Stimulated activated CD8-positive, alpha-beta memory T cell treated with anti-CD3 and anti-CD28 coated beads, Interleukin-12 subunit alpha, Interleukin-12 subunit beta, amount 100 ng/mL, for 24 hours (primary cell): ENCODE data around the gene BMP7.
"Not testable (repeated sequence)": the region's sequence is repeated elsewhere in the genome, so short reads cannot be mapped to it uniquely, and the experiment has no call there.

Experiments
- DNase-seq: peaks from one replicate; pipeline ENCODE4 v3.0.0-alpha.2; 2020; ENCODE audit errors: extremely low read depth

The BMP7 gene

DNA sequence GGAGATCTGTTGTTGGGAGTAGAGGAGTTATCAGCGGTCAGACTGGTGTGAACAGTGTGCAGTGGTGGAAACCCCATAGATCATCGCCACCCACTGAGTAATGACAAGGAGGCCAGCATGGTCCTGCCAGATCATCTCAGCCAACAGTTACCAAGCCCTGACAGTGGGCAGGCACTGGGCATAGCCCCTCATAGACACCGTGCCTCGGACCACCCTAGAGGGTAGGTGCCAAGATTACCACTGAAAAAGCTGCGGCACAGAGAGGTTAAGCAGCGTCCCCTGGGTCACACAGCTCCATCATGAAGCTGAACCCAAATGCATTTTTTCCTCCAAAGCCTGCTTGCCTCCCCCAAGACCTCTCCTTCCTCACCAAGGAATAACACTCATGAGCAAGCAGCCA, 21.5 kb upstream of the BMP7 start:
- no peak for DNase-seq

DNA sequence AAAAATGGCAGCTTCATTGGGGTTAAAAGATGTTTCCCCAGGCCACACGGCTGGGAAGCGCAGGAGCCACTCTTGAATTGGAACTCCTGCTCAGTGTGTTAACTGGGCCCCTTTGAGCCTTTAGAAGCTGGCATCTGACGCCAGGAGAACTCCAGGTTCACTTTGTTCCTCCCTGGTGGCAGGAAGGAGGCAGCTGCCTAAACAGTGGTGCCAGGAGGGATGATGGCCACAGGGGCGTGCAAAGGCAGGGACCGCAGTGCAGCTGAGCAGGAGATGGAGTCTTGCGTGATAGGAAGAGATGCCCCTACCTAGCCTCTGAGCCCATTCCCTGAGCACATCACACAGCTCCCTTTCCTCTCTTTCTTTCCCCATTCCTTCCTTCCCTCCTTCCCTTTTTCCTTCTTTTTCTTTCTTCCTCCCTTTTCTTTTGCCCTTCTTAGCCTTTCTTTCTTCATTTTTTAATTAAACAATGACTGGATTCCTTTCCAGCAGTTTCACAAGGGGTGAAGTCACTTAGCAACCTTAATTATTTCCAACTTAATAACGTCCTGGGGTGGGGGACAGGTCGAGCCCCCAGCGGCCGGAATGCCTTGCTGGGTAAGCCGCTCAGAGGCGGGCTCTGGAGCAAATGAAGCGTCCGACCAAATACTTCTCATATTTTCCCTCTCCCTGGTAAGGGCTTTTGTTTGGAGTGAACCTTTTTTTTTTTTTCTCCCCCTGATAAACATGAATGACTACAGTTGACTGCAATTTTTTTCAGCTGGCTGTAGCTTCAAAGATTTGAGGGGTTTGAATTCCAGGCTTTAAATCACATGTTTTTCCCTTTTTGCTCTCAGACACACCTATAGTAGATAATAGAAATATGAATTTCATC, 20.8 kb upstream of the BMP7 start:
- DNase-seq, result no peak

DNA sequence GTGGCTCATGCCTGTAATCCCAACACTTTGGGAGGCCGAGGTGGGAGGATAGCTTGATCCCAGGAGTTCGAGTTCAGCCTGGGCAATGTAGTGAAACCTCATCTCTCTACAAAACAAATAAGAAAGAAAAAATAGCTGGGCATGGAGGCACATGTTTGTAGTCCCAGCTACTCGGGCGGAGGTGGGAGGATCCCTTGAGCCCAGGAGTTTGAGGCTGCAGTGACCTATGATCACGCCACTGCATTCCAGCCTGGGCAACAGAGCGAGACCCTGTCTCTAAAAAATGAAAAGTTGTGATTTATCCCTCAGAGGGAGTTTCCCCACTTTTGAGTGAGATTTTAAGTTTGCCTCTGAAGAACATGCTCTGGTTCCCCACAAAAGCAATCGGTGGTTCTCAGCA, 17.4 kb upstream of the BMP7 start:
- no peak for DNase-seq

DNA sequence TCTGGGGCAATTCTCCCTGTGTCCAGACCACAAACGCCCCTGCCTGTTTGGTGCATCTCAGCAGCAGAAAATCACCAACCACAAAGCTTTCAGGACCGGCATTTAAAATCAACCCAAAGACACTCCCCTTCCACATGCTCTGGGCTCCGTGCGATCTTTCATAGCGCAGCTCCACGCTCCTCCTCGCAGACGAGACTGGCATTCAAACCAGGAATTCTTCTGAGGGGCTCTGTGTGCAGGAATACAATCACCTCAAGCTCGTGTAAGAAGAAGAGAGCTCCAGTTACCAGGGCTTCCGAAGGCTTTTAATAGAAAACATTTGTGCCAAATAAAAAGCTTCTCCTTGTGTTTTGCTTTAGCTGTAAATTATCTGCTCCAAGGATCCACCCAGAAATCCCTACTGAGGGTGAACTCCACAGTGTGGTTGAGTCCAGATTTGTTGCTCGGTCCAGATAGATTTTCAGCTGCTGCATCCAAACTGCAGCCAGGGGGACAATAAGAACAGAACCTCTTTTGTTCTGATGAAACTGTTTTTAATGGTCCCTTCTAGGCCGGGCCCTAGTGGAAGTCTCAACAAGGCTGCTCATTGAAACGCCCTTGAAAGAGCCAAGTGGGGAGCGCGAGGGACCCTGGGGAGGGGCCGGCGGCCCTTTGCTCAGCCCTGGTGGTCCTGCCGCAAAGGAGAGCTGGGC, 16.4 kb upstream of the BMP7 start:
- no peak for DNase-seq

DNA sequence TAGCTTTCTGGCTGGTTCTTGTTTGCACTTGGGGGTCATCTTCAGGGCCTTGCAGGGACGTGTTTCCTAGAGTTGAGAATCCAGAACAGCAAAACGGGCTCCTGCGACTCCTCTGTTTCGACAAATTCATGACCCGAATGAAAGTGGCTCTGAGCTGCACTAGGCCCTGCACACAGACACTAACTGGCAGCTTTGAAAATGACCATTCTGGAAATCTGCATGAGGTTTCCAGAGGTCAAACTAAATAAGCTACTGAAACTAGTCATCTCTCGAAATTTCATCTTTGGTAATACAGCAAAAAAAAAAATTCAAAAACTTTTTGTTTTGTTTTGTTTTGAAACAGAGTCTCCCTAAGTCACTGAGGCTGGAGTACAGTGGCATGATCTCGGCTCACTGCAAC, 15.5 kb upstream of the BMP7 start:
- DNase-seq, result no peak

DNA sequence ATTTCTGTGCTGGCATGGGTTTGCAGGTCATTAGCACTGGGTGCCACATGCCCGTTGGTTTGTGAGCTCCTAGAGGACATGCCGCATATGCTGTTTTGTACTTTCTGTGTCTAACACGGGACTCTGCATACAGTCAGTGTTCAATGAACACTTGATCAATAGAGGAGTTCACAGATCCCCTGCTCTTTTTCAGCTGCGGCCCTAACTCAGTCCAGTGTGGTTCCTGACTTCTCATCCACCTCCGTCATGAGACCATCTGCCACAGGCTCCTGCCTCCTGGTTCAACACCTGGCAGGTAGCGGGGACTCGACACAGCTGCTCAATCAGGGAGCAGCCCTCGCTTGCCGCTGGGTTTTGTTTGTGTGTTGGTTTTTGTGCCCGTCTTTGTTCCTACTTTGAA, 13.8 kb upstream of the BMP7 start:
- no peak for DNase-seq

DNA sequence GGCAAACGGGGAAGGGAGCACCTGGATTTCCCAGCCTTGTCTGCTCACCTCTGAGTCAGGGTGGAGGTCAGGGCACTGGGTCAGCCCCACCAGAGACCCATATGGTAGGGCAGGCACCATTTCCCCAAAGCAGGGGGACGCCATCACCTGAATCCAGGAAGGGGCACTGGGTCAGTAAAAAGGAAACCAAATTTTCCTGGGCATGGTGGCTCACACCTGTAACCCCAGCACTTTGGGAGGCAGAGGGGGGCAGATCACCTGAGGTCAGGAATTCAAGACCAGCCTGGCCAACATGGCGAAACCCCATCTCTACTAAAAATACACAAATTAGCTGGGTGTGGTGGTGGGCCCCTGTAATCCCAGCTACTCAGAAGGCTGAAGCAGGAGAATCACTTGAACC, 13.1 kb upstream of the BMP7 start:
- DNase-seq, result not testable (repeated sequence)

DNA sequence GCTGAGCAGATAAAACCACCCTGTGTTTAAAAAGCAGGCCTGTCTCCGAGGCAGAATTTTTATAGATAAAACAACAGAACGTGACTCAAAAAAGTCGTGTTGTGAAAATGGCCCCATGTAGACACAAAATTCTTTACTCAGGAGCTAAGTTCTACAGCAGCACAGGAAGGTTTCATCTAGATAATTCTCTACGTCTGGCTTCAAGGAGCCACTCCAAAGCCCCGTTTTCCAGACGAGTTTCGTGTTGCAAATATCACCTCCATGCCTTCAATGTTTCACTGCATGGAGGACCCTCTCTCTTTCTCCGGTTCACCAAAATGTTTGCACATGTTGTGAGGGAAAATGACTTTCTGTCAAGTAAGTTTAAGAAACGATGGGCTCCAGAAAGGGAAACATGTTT, 12.0 kb upstream of the BMP7 start:
- no peak for DNase-seq

DNA sequence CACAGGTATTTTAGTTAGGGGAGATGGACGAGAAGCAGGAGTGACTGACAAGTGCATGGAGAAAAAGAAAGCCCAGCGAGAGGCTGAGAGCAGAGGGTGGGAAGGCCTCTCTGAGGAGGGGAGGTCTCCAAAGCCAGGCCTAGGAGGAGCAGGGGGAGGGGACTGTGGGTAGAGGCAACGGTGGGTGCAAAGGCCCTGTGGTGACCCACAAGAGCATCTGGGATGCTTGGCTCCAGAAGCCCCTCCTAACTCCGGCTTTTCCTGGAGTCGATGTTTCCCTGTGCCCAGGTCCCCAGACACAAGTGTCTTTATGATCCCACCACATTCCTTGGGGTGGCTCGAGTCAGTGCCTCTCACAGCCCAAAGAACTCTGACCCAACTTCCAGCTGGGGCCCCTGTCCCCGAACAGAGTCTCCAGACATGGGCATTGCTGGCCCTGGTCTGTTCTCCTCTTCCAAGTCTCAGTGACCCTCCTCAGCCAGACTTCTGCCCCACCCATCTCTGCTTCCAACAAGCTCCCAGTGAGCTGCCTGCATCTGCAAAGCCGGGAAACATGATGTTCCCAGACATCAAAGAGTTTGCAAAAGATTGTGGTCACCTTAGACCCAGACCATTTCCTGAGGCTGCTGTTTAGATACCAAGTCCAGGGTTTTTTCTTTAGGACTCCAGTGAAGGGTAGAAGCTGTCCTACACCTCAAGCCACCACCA, 11.1 kb upstream of the BMP7 start:
- no peak for DNase-seq

DNA sequence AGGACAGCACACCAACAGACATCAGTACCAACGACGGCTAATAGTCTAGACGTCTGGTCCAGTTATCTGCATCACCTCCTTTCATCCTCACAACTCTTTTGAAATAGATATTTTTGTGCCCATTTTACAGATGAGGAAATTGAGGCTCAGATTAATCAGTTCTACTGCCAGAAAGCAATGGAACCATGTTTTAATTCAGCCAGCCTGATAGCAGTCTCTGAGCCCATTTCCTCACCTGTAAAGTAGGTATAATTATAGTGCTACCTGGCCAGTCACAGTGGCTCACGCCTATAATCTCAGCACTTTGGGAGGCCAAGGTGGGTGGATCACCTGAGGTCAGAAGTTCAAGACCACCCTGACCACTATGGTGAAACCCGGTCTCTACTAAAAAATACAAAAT, 9.8 kb upstream of the BMP7 start:
- no peak for DNase-seq

DNA sequence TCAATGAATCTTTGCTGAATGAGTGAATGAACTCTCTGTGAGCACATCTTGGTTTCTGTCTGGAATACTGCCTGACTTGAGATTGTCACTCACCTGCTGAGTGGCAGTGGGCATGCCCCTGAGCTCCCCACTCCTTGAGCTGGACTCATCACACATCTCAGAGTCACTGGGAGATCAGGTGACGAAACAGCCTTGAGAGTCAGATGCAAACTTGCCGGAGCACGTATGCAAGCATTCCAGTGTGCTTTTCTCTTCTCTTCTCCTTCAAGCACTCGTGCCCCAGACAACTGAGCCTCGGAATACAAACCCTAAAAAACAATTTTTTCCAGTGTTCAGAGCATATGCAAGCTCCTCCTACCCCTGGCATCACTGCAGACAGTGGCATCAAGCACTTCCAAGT, 9.4 kb upstream of the BMP7 start:
- DNase-seq, result no peak

DNA sequence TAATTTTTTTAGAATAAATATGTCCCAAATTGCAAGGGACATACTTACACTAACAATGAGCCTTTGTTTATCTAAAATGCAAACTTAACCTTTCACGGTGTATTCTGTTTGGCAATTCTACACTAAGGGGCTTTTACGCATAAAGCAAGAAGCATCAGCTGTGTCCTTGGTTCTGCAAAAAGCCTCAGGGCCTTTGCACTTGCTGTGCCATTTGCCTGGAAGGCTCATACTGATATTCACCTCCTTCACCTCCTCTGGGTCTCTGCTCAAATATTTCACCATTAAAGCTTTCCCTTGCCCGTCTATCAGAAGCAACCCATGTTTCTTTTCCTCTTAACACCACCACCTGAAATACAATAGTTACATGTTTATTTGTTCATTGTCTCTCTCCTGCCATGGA, 8.9 kb upstream of the BMP7 start:
- DNase-seq, result no peak

DNA sequence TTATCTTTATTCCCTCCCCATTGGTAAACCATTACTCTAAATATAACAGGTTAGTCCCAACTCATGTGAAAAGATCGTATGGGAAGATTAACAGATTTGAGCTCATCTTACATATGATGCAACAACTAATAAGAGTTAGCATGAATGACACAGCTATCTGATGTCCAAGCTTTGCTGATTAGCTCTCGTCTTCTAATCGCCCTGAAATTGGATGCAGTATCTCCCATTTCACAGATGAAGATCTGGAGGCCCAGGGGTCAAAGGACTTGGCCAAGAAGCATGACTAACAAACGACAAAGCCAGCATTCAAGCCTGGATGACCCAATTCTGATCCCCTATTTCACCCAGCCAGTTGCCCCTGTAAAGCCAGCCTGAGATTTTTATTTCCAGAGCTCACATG, 8.4 kb upstream of the BMP7 start:
- DNase-seq, result no peak

DNA sequence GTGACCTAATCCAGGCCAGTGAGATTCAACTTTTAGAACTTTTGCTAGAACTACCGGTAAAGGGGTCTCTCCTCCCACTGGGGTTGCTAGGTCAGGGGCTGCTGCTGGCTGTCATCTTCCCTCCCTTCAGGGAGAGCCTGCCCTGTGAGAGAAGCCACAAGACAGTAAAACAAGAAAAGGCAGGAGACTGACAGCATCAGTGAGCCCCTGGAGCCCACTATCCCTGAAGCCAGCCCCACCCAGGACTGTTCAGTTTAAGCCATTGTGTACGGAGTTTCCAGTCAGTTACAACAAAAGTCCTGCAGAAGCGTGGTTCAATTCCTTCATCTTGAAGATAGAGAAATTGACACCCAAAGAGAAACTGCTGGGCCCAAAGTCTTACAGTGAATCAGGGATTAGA, 7.9 kb upstream of the BMP7 start:
- no peak for DNase-seq

DNA sequence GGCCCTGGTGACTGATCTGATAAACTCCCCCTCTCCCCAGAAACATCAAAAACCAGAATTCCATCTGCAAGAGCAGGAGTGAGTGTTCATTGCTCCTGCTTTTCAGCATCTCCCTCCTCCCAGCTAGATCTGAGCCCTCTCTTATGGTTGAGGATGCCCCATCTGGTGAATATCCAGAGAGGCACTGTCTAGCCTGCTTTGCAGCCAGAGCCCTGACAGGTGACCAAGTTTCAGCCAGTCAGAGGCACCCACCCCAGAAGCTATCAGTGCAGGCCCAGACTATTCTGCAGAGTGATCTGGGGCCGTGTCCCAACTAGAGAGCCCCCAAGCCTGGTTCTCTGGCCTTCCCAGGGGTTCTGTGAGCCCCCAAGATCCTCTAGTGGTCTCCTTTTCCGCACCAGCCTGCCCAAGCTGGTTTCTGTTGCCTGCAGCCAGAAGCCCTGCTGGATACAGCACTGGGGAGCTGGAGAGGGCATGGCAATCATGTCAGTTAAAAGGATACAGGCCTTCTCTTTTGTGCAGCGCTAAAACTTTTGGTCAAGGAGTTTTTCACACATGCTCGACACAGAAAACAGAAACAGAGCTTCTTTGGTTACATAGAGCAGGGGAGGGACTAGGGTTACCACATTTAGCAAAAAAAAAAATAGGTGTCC, 6.6 kb upstream of the BMP7 start:
- DNase-seq, result no peak

DNA sequence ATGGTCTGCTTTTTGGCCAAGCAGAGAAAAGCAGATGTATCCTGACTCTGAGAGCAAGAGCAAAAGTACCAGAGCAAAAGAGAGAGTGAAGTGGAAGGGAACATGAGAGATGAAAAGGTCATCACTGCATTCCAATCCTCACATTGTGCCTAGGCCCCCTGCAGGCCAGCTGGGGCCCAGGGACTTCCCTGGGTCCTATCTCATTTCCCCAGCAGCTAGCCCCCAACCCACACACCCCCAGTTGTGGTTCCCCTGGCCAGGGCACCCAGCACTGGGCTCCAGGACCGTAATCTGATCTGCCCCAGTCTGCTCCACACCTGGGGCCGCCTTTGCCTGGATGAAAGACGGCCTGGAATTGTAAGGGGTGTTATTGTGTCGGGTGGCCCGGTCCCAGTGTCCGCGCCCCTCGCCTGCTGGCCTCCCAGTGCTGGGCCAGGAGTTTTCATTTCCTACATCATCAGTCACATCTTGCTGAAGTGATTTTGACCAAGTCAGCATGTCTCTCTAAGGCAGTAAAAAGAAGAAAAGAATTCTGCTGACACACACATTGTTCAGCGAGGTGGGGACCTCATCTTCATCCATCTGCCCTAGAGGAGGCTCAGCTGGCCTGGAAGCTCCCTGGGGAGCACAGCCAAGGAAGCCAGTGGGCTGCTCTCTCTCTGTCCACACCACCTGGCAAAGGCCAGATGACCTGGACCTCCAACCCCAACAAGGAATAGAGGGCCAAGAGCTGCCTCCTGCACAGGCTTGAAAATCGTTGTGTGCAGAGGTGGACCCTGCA, 4.0 kb upstream of the BMP7 start:
- no peak for DNase-seq

DNA sequence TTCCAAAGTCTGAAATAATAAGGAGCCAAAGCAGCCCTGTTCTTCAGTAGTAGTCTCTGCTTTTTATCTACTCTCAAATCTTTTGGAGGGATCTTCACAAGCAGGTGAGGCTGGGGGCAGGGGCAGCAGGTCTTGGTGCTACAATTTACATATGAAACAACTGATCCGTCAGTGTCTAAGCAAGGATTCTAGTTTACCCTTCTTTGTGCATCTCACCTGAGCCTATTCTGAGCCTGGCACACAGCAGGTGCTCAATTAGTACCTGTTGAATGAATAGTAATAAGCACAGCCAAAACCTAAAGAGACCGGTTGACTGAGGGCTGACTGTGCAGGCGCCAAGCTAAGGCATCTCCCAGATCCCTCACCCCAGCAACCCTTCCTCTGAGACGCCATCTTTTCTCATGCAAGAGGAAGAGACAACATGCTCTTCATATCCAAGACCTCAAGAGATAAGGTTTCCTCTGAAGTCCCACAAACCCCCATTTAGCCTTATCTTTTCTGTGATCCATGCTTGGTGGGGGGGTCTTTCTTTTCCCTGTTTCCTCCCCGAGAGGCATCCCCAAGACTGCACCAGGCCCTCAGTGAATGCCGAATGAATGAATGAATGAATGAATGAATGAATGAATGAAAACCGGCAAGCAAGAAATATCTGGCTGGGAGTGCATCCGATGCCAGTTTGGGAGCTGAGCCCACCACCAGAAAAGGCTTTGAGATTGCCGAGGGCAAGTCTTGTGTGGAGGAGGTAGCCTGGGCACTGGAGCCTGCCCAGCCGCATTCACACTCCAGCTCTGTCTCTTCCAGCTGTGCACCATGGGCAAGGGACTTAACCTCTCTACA, 2.9 kb upstream of the BMP7 start:
- DNase-seq, result no peak

DNA sequence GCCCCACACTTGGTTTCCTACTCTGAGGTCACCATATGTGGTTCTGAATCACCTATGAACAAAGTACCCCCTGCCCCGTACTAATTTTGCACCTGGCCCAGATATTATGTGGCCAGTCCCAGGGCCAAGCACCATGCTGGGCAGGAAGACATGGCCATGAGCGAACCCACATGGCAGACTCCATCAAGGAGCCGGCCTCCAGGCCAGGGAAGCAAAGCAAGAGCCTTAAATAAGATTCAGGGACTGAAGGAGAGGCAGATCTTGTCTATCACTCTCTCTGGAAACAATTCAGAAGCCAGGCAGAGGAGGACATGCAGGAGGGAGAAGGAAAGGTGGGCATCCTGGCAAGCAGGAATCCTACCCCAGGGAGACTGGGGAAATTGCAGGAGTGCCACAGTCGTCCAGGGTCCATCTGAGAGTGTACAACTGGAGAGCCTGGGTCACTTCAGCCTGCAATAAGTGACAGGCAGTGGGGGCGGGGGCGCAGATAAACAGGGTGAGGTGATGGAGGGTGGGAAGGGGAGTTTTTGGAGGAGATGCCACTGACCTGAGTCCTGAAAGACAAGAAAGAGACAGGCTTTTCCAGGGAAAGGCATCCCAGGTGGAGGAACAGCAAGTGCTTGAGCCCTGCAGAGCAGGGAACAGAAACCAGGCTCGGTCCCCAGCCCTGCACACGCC, 2.1 kb upstream of the BMP7 start:
- no peak for DNase-seq

DNA sequence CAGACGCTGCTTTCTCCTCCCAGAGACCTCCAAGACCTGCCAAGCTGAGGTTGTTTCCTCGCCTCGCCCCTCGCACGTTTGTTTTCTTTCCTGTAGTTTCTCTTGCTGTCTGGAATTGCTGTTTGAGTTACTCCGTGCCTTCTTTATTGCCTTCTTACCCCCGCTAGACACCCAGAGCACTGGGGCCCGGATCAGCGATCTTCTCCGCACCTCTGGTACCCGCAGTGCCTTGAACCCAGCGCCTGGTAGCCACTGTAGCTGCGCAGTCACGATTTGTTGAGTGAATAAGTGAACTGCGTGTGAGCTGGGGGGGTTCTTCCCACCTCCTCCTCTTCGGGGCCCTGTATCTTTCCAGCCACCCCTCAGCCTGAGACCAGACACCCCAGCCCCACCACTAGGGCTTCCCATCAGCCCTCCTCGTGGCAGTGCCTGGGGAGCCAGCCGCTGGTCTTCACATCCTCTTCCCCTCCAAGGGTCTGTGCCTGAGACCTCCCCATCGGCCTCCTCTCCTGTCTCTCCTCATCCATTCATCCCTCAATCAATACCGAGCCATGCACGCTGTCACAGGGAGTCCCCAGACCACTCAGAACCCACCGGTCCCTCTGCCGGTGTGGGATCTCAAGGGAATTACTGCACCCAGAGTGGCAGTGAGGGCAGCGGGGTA, 849 bp upstream of the BMP7 start:
- DNase-seq, result no peak

DNA sequence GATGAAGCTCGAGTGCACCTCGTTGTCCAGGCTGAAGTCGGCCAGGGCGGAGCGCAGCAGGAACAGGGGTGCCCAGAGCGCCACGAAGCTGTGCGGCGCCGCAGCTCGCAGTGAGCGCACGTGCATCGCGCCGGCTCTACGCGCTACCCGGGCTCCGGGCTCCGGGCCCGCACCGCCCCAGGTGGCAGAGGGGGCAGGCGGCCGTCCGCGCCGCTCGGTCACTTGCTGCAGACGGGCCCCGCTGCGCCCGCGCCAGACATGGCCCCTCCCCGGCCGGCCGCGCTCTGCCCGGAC, 497 bp downstream of the BMP7 start:
- no peak for DNase-seq
